SU-DHL-6 (cell line): ENCODE results near the gene ASCL4.

Experiments
- H2AFZ ChIP-seq: fragments of 200-600 bp; sonication (generic); 2 replicates; pipeline ENCODE4 v1.6.1; 2014; ENCODE audit warnings: low read depth, mild to moderate bottlenecking, moderate library complexity, mixed read lengths, antibody characterized with exemption, low read length; ENCODE audit not compliant: severe bottlenecking
- H3F3A ChIP-seq: fragments of 200-600 bp; shearing (Covaris generic); 2 replicates; pipeline ENCODE4 v1.6.0; 2016; ENCODE audit warnings: antibody characterized with exemption, mild to moderate bottlenecking; ENCODE audit not compliant: insufficient read depth
- H3K27ac ChIP-seq: fragments of 200-600 bp; sonication (generic); 2 replicates; pipeline ENCODE4 v1.5.1; 2016; ENCODE audit warnings: low read depth, mild to moderate bottlenecking, low read length, moderate library complexity, mixed read lengths
- H3K27me3 ChIP-seq: fragments of 200-600 bp; sonication (generic), shearing (Covaris generic); 2 replicates; pipeline ENCODE4 v1.6.0; 2014; ENCODE audit warnings: mild to moderate bottlenecking, low read length
- H3K36me3 ChIP-seq: fragments of 200-600 bp; sonication (generic); 2 replicates; pipeline ENCODE4 v1.6.1; 2014; ENCODE audit warnings: mild to moderate bottlenecking, low read length, mixed read lengths
- H3K4me2 ChIP-seq: fragments of 300-600, 200-600 bp; shearing (Covaris generic), sonication (generic); 2 replicates; pipeline ENCODE4 v1.6.0; 2014; ENCODE audit warnings: low read length, low read depth, mild to moderate bottlenecking; ENCODE audit not compliant: poor library complexity, severe bottlenecking
- H3K4me3 ChIP-seq: fragments of 200-600 bp; sonication (generic); 2 replicates; pipeline ENCODE4 v1.5.1; 2014; ENCODE audit warnings: antibody characterized with exemption, low read length, mild to moderate bottlenecking, mixed read lengths; ENCODE audit not compliant: insufficient read depth, poor library complexity, severe bottlenecking
- H3K79me2 ChIP-seq: fragments of 200-600 bp; sonication (generic); 2 replicates; pipeline ENCODE4 v1.6.1; 2014; ENCODE audit warnings: mild to moderate bottlenecking, low read length, moderate library complexity; ENCODE audit not compliant: insufficient read depth
- H3K9ac ChIP-seq: fragments of 200-600 bp; sonication (generic); 2 replicates; pipeline ENCODE4 v1.7.0; 2014; ENCODE audit warnings: mild to moderate bottlenecking, low read length
- H3K9me2 ChIP-seq: fragments of 200-600 bp; sonication (generic); replicated peaks from 2 replicates; pipeline ENCODE4 v1.6.1; 2014; ENCODE audit warnings: low read length; ENCODE audit not compliant: insufficient read depth
- H3K9me3 ChIP-seq: fragments of 200-600 bp; sonication (generic); 2 replicates; pipeline ENCODE4 v1.6.1; 2014; ENCODE audit warnings: low read length, mixed read lengths; ENCODE audit not compliant: insufficient read depth
- H4K20me1 ChIP-seq: fragments of 200-600 bp; sonication (generic); 2 replicates; pipeline ENCODE4 v1.6.1; 2014; ENCODE audit warnings: low read depth, mild to moderate bottlenecking, antibody characterized with exemption, low read length, moderate library complexity, mixed read lengths
- CTCF ChIP-seq: fragments of 200-600 bp; sonication (generic); IDR thresholded peaks from one replicate; pipeline ENCODE4 v1.5.1; 2017; ENCODE audit warnings: antibody characterized with exemption, mild to moderate bottlenecking, low read length, moderate library complexity; ENCODE audit not compliant: insufficient read depth, poor library complexity, severe bottlenecking
- EZH2phosphoT487 ChIP-seq: fragments of 200-600 bp; sonication (generic), shearing (Covaris generic); conservative IDR thresholded peaks from 2 replicates; pipeline ENCODE4 v1.6.1; 2018; ENCODE audit warnings: mild to moderate bottlenecking, antibody characterized with exemption, low read length, moderate library complexity, mixed read lengths

The ASCL4 gene

GRCh38 chr12:107818984-107819383 lies 44.5 kb downstream of the ASCL4 start:
- H3K4me2 ChIP-seq: no peak overlapping the region

GRCh38 chr12:107822356-107822755 lies 47.9 kb downstream of the ASCL4 start:
- Histone ChIP-seq H2AFZ (no peak overlapping the region), H3K9me2 (no peaks in the 10 kb centered on the region), H3K79me2 (no peaks in the 10 kb centered on the region), H3F3A (no peaks in the 10 kb centered on the region), H4K20me1 (no peaks in the 10 kb centered on the region), H3K9me3 (peaks cover 12% of the 10 kb centered on the region; the same call in 1 of the 2 replicates), H3K36me3 (no peaks in the 10 kb centered on the region), H3K27me3 (no peaks in the 10 kb centered on the region), H3K4me3 (no peak overlapping the region), H3K27ac (no peak overlapping the region), H3K9ac (no peak overlapping the region), H3K4me2 (no peak overlapping the region)
- TF ChIP-seq EZH2phosphoT487 (no peak), CTCF (no peak)

More at GRCh38 chr12:107818984-107819383, 44.5 kb downstream of the ASCL4 start:
- Histone ChIP-seq H4K20me1 (no peaks in the 10 kb centered on the region), H3F3A (no peaks in the 10 kb centered on the region), H3K4me3 (no peak overlapping the region), H3K27me3 (no peaks in the 10 kb centered on the region), H3K27ac (no peak overlapping the region), H2AFZ (no peak overlapping the region), H3K9me3 (peaks cover 6% of the 10 kb centered on the region; the same call in 1 of the 2 replicates), H3K79me2 (no peaks in the 10 kb centered on the region), H3K9ac (no peak overlapping the region), H3K9me2 (no peaks in the 10 kb centered on the region), H3K36me3 (no peaks in the 10 kb centered on the region)
- no peak for TF ChIP-seq EZH2phosphoT487
- TF ChIP-seq CTCF: no peak
